NCI-H1417 (cell line): ENCODE results near the gene SP8.
"Not testable (repeated sequence)": the region's sequence is repeated elsewhere in the genome, so short reads cannot be mapped to it uniquely, and the experiment has no call there.

ENCODE experiments used
- DNase-seq, 3 experiments: peaks; one replicate each; lab custom pipeline; 2025; lab: John Stamatoyannopoulos, UW

The SP8 gene

GRCh38 chr7:20786779-20787659 is at the start of gene SP8:
TSS of gene SP8 (minus strand) at chr7:20786886. CDS start at chr7:20786798, 88 bp downstream.
- DNase-seq = peak; percentile 93 to 97 (median 97)

GRCh38 chr7:20836424-20836823 is 49.7 kb upstream of the SP8 start:
- not testable (repeated sequence) for DNase-seq

- DNase-seq = no peak
Measured at GRCh38 chr7:20835111-20835750, 48.5 kb upstream of the SP8 start.

GRCh38 chr7:20834656-20835055 is 48.0 kb upstream of the SP8 start:
- peak in 1 of 3 experiments; percentile 36 for DNase-seq

- DNase-seq = peak in 1 of 3 experiments; percentile 25
Measured at GRCh38 chr7:20831956-20832355, 45.3 kb upstream of the SP8 start.

GRCh38 chr7:20831451-20831850 is 44.8 kb upstream of the SP8 start:
- peak in 2 of 3 experiments; percentile 9 to 20 for DNase-seq

GRCh38 chr7:20828947-20829346 is 42.3 kb upstream of the SP8 start:
- peak; percentile 55 to 97 (median 83) for DNase-seq

GRCh38 chr7:20827172-20827571 is 40.5 kb upstream of the SP8 start:
- DNase-seq = no peak

GRCh38 chr7:20826243-20826642 is 39.6 kb upstream of the SP8 start:
- no peak for DNase-seq

GRCh38 chr7:20825555-20825954 is 38.9 kb upstream of the SP8 start:
- DNase-seq = no peak

- not testable (repeated sequence) for DNase-seq
Measured at GRCh38 chr7:20821390-20821789, 34.7 kb upstream of the SP8 start.

GRCh38 chr7:20816372-20816959 is 29.8 kb upstream of the SP8 start:
- DNase-seq = no peak

- DNase-seq = no peak
Measured at GRCh38 chr7:20804345-20804744, 17.7 kb upstream of the SP8 start.

- DNase-seq = peak; percentile 29 to 70 (median 50)
Measured at GRCh38 chr7:20799566-20800366, 13.1 kb upstream of the SP8 start.

- peak; percentile 26 to 89 (median 84) for DNase-seq
Measured at GRCh38 chr7:20798694-20799121, 12.0 kb upstream of the SP8 start.

- peak; percentile 83 to 97 (median 96) for DNase-seq
Measured at GRCh38 chr7:20798081-20798693, 11.5 kb upstream of the SP8 start.

- DNase-seq = peak; percentile 46 to 95 (median 94)
Measured at GRCh38 chr7:20797462-20798080, 10.9 kb upstream of the SP8 start.

- peak in 1 of 3 experiments; percentile 46 for DNase-seq
Measured at GRCh38 chr7:20797042-20797461, 10.4 kb upstream of the SP8 start.

- peak in 1 of 3 experiments; percentile 42 for DNase-seq
Measured at GRCh38 chr7:20796500-20796899, 9.8 kb upstream of the SP8 start.

GRCh38 chr7:20795881-20796280 is 9.2 kb upstream of the SP8 start:
- no peak for DNase-seq

- peak in 1 of 3 experiments; percentile 37 for DNase-seq
Measured at GRCh38 chr7:20795361-20795760, 8.7 kb upstream of the SP8 start.
